Measurements from ENCODE around the gene UBR1. TPM values are rescaled to one million over a fixed set of nuclear protein-coding genes. Genes with fewer than 3 reads are reported as not detected.

The UBR1 gene
- total RNA-seq, result 32.6 and 45.6 TPM in 2 replicates
- polyA plus RNA-seq, result 14.0 and 18.2 TPM in 2 replicates
- polyA plus RNA-seq (2012), result 10.5 and 11.9 TPM in 2 replicates
- 7.0 and 9.9 TPM in 2 replicates for polyA minus RNA-seq (ENCODE audit: low replicate concordance)

GRCh38 chr15:43105778-43106485 is at the start of gene UBR1:
Gene UBR1, minus strand, starts transcription at chr15:43106038. Its CDS starts 16 bp downstream, at chr15:43106022.
- H2AFZ ChIP-seq (ENCODE audit: low read length), result peak within 1 kb of the TSS; percentile 70
- H3K9me3 ChIP-seq (ENCODE audit: control insufficient read depth, insufficient read depth, low read depth, low read length), result no peaks in the 10 kb centered on the region
- H3K79me2 ChIP-seq (ENCODE audit: control insufficient read depth, insufficient read depth, low read length), result peaks cover 42% of the 10 kb centered on the region
- peak within 1 kb of the TSS; percentile 87 for H3K27ac ChIP-seq (ENCODE audit: insufficient read depth, low read length)
- no peaks in the 10 kb centered on the region for H3K36me3 ChIP-seq (ENCODE audit: control insufficient read depth, insufficient read depth, low read length)
- peak within 1 kb of the TSS; percentile 75 to 99 (median 91) for H3K4me3 ChIP-seq (replicated peaks in 1 of 4; ENCODE audit: control extremely low read depth in 1 of 4, insufficient read depth in 1 of 4, low read depth in 3 of 4, low read length in 4 of 4)
- H4K20me1 ChIP-seq (ENCODE audit: control insufficient read depth, extremely low read depth, insufficient read depth, low read length), result no peaks in the 10 kb centered on the region
- peak within 1 kb of the TSS; percentile 71 for H3K9ac ChIP-seq (ENCODE audit: insufficient read depth, low read length)
- peak within 1 kb of the TSS; percentile 91 for H3K4me2 ChIP-seq (ENCODE audit: extremely low read depth, insufficient read depth, low read length)
- peak; percentile 95 to 97 for DNase-seq (ENCODE audit: low read depth in 2 of 2)
- no peaks in the 10 kb centered on the region for H3K27me3 ChIP-seq (ENCODE audit: control insufficient read depth, insufficient read depth, low read length)
- no peak for TF ChIP-seq EZH2 (IDR thresholded peaks at IDR 0.05; ENCODE audit: low read length, missing control alignments)
- TF ChIP-seq CTCF (conservative IDR thresholded peaks at IDR 0.05 in 1 of 2, IDR thresholded peaks at IDR 0.05 in 1 of 2; ENCODE audit: low read depth in 1 of 2, low read length in 2 of 2), result no peak
- peaks cover 3% of the 10 kb centered on the region for H3K4me1 ChIP-seq (ENCODE audit: control insufficient read depth, extremely low read depth, insufficient read depth, low read length)

- TF ChIP-seq CTCF (conservative IDR thresholded peaks at IDR 0.05 in 1 of 2, IDR thresholded peaks at IDR 0.05 in 1 of 2; ENCODE audit: low read depth in 1 of 2, low read length in 2 of 2) (no peak), EZH2 (IDR thresholded peaks at IDR 0.05; ENCODE audit: low read length, missing control alignments) (no peak)
- no peak for DNase-seq (ENCODE audit: low read depth in 2 of 2)
- Histone ChIP-seq H3K27ac (ENCODE audit: insufficient read depth, low read length) (no peak overlapping the region), H3K79me2 (ENCODE audit: control insufficient read depth, insufficient read depth, low read length) (no peaks in the 10 kb centered on the region), H3K9ac (ENCODE audit: insufficient read depth, low read length) (no peak overlapping the region), H3K4me2 (ENCODE audit: extremely low read depth, insufficient read depth, low read length) (no peak overlapping the region), H3K4me1 (ENCODE audit: control insufficient read depth, extremely low read depth, insufficient read depth, low read length) (no peaks in the 10 kb centered on the region), H2AFZ (ENCODE audit: low read length) (no peak overlapping the region), H3K9me3 (ENCODE audit: control insufficient read depth, insufficient read depth, low read depth, low read length) (no peaks in the 10 kb centered on the region), H4K20me1 (ENCODE audit: control insufficient read depth, extremely low read depth, insufficient read depth, low read length) (no peaks in the 10 kb centered on the region), H3K36me3 (ENCODE audit: control insufficient read depth, insufficient read depth, low read length) (no peaks in the 10 kb centered on the region), H3K4me3 (replicated peaks in 1 of 4; ENCODE audit: control extremely low read depth in 1 of 4, insufficient read depth in 1 of 4, low read depth in 3 of 4, low read length in 4 of 4) (no peak overlapping the region), H3K27me3 (ENCODE audit: control insufficient read depth, insufficient read depth, low read length) (no peaks in the 10 kb centered on the region)
Observed at GRCh38 chr15:43153269-43153668, 47.4 kb upstream of the UBR1 start.

- H3K9me3 ChIP-seq (ENCODE audit: control insufficient read depth, insufficient read depth, low read depth, low read length), result no peaks in the 10 kb centered on the region
- H3K4me2 ChIP-seq (ENCODE audit: extremely low read depth, insufficient read depth, low read length), result no peak overlapping the region
- H3K27me3 ChIP-seq (ENCODE audit: control insufficient read depth, insufficient read depth, low read length), result no peaks in the 10 kb centered on the region
- no peak overlapping the region for H3K4me3 ChIP-seq (replicated peaks in 1 of 4; ENCODE audit: control extremely low read depth in 1 of 4, insufficient read depth in 1 of 4, low read depth in 3 of 4, low read length in 4 of 4)
- H4K20me1 ChIP-seq (ENCODE audit: control insufficient read depth, extremely low read depth, insufficient read depth, low read length), result no peaks in the 10 kb centered on the region
- no peaks in the 10 kb centered on the region for H3K4me1 ChIP-seq (ENCODE audit: control insufficient read depth, extremely low read depth, insufficient read depth, low read length)
- no peak overlapping the region for H3K9ac ChIP-seq (ENCODE audit: insufficient read depth, low read length)
- H3K79me2 ChIP-seq (ENCODE audit: control insufficient read depth, insufficient read depth, low read length), result no peaks in the 10 kb centered on the region
- DNase-seq (ENCODE audit: low read depth in 2 of 2), result no peak
- H3K27ac ChIP-seq (ENCODE audit: insufficient read depth, low read length), result no peak overlapping the region
- TF ChIP-seq EZH2 (IDR thresholded peaks at IDR 0.05; ENCODE audit: low read length, missing control alignments) (no peak), CTCF (conservative IDR thresholded peaks at IDR 0.05 in 1 of 2, IDR thresholded peaks at IDR 0.05 in 1 of 2; ENCODE audit: low read depth in 1 of 2, low read length in 2 of 2) (no peak)
- H2AFZ ChIP-seq (ENCODE audit: low read length), result no peak overlapping the region
- H3K36me3 ChIP-seq (ENCODE audit: control insufficient read depth, insufficient read depth, low read length), result no peaks in the 10 kb centered on the region
Observed at GRCh38 chr15:43151688-43152087, 45.9 kb upstream of the UBR1 start.
